ENCODE data around the gene COMMD7. TPM values are rescaled to one million over a fixed set of nuclear protein-coding genes. Genes with fewer than 3 reads are reported as not detected.

Gene COMMD7
- total RNA-seq, 1 experiment from 2014 or later = 23.5 TPM

DNA sequence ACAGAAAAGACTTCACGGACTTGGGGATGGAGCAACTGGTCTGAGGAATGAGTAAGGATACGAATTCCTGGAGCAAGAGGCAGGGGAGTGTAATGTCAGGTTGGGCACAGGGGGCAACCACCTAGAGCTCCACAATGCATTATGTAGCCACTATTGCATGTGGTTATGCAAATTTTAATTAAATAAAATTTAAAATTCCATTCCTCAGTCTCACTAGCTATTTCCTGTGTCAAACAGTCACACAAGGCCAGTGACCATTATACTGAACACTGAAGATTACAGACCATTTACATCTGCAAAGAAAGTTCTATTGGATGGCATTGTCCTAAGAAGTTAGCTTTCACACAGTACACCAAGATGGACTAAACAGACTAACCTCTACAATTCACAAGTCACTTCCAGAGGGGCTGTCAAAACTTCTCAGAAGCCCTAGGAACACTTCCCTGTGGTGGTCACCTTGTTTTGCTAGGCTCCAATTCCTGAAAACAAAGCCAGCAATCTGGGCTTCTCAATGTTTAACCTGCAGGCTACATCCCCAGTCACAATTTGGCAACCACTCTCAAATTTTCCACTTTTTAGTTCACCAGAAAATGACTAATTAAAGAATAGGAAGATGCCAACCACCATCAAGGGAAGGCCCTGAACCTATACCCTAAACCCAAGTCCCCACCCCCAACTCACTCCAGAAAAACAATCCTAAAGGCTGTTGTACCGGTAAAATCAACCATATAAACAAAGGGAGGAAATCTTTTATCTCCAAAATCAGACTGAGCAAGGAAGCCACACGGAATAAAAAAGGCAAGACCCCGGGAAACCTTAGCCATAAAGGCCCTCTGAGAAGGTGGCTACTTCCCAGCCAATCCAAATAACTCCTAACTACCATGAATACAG lies 35.3 kb downstream of the COMMD7 start:
- intact Hi-C loops (cut with micrococcal nuclease; ENCODE audit: unreplicated experiment) = no loop called here
- ChIA-PET CTCF (no interaction called here), POLR2A (ENCODE audit: low non-redundant PET) (no interaction called here)
- Histone ChIP-seq H3K27me3 (replicated peaks; ENCODE audit: insufficient read depth, low read depth, low read length, poor library complexity) (no peaks in the 10 kb centered on the region), H3K9me3 (ENCODE audit: low read depth, low read length, poor library complexity, severe bottlenecking) (no peaks in the 10 kb centered on the region), H3K27ac (ENCODE audit: low read depth, low read length, poor library complexity, severe bottlenecking) (no peak overlapping the region), H3K4me3 (ENCODE audit: low read depth, low read length, poor library complexity, severe bottlenecking) (no peak overlapping the region), H3K4me1 (ENCODE audit: insufficient read depth, low read length, poor library complexity, severe bottlenecking) (no peaks in the 10 kb centered on the region), H3K36me3 (ENCODE audit: insufficient read depth, low read length, poor library complexity, severe bottlenecking) (no peaks in the 10 kb centered on the region)
- BruUV-seq (replicated peaks) = no TSS peak
- no peak for DNase-seq (ENCODE audit: low spot score)
- no peak for TF ChIP-seq EZH2 (IDR thresholded peaks at IDR 0.05; ENCODE audit: borderline replicate concordance, low read depth, low read length, poor library complexity, severe bottlenecking)
- TF ChIP-seq CTCF (conservative IDR thresholded peaks at IDR 0.05; ENCODE audit: low read depth, low read length) = no peak

DNA sequence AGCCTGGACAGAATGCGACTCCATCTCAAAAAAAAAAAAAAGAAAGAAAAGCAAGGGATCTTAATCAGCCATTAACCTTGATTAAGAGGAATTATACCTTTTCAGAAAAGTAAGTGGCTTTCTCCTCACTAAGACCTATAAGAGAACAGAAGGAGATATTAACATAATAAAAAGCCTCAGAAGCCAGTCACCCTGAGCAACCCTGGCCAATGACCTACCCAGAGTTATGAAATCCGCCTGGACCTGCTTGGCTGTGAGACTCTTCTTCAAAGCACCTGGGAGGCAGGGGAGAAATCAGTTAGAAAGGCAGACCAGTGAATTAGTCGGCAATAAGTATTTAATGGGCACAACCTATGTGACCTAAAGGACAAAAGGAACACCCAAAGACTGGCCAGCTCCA lies 36.8 kb downstream of the COMMD7 start:
- POLR2A ChIA-PET (ENCODE audit: low non-redundant PET) = interaction anchor here (0.7 kb wide), 1 partner anchor 67 kb away, joined by 5 read pairs; no protein-coding TSS in a partner anchor

DNA sequence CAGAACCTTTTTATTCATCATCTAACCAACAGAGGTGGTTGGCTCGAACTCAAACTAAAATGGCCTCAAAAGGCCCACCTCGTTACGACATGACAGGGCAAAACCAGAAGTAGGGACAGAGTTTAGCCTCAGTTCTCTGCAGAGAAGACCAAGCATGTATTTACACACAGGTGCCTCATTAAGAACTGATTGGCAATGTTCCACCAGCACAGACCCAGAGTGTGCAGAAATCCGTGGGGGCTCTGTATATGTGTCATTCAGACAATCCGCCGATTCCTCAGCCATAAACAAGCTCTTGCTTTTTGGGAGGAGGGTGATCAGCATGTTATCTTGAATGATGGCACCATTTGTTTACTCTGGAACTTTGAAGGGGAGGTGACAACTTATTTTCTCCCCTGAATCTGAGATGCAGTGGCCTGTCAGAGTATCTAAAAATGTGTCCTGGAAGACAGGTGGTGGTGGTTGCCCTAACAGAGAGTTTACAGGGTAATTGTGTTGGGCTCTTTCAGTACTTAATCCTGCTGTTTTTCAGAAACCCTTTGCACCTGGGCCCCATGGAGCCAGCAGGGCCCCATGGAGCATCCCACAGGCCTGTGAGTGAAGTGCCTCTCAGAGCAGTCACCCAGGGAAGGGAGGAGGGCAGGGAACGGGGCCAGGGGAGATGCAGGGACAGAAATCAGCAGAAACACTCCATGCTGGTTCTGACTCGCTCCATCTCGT lies 40.4 kb downstream of the COMMD7 start:
- CTCF ChIA-PET = no interaction called here

More for the DNA sequence above, 36.8 kb downstream of the COMMD7 start:
- DNase-seq (ENCODE audit: low spot score) = no peak
- no peaks in the 10 kb centered on the region for H3K27me3 ChIP-seq (replicated peaks; ENCODE audit: insufficient read depth, low read depth, low read length, poor library complexity)
- BruUV-seq (replicated peaks) = no TSS peak
- H3K4me1 ChIP-seq (ENCODE audit: insufficient read depth, low read length, poor library complexity, severe bottlenecking) = no peaks in the 10 kb centered on the region
- H3K36me3 ChIP-seq (ENCODE audit: insufficient read depth, low read length, poor library complexity, severe bottlenecking) = no peaks in the 10 kb centered on the region
- TF ChIP-seq CTCF (conservative IDR thresholded peaks at IDR 0.05; ENCODE audit: low read depth, low read length) = no peak
- no peak for TF ChIP-seq EZH2 (IDR thresholded peaks at IDR 0.05; ENCODE audit: borderline replicate concordance, low read depth, low read length, poor library complexity, severe bottlenecking)
- H3K27ac ChIP-seq (ENCODE audit: low read depth, low read length, poor library complexity, severe bottlenecking) = no peak overlapping the region
- H3K4me3 ChIP-seq (ENCODE audit: low read depth, low read length, poor library complexity, severe bottlenecking) = no peak overlapping the region
- no peaks in the 10 kb centered on the region for H3K9me3 ChIP-seq (ENCODE audit: low read depth, low read length, poor library complexity, severe bottlenecking)
- intact Hi-C loops (cut with micrococcal nuclease; ENCODE audit: unreplicated experiment) = no loop called here
- CTCF ChIA-PET = no interaction called here

More for the DNA sequence above, 40.4 kb downstream of the COMMD7 start:
- Histone ChIP-seq H3K27me3 (replicated peaks; ENCODE audit: insufficient read depth, low read depth, low read length, poor library complexity) (no peaks in the 10 kb centered on the region), H3K36me3 (ENCODE audit: insufficient read depth, low read length, poor library complexity, severe bottlenecking) (no peaks in the 10 kb centered on the region), H3K27ac (ENCODE audit: low read depth, low read length, poor library complexity, severe bottlenecking) (no peak overlapping the region), H3K4me1 (ENCODE audit: insufficient read depth, low read length, poor library complexity, severe bottlenecking) (no peaks in the 10 kb centered on the region), H3K4me3 (ENCODE audit: low read depth, low read length, poor library complexity, severe bottlenecking) (no peak overlapping the region), H3K9me3 (ENCODE audit: low read depth, low read length, poor library complexity, severe bottlenecking) (no peaks in the 10 kb centered on the region)
- no peak for DNase-seq (ENCODE audit: low spot score)
- TF ChIP-seq CTCF (conservative IDR thresholded peaks at IDR 0.05; ENCODE audit: low read depth, low read length) (no peak), EZH2 (IDR thresholded peaks at IDR 0.05; ENCODE audit: borderline replicate concordance, low read depth, low read length, poor library complexity, severe bottlenecking) (no peak)
- TSS peak; percentile 51 for BruUV-seq (replicated peaks)
- POLR2A ChIA-PET (ENCODE audit: low non-redundant PET) = no interaction called here
- intact Hi-C loops (cut with micrococcal nuclease; ENCODE audit: unreplicated experiment) = no loop called here
